Stomach (tissue), 9 donors: ENCODE data around the gene NAA40. TPM values are rescaled to one million over a fixed set of nuclear protein-coding genes. Genes with fewer than 3 reads are reported as not detected.

Experiments used
- DNase-seq, 2 donors: peaks; one replicate each; pipeline versions ENCODE4 v3.0.0 to v3.0.0-alpha.2; 2013 to 2019
- H3K27ac ChIP-seq, 5 donors: fragments of 200-600 bp in 4 of 5; sonication (generic) in 4 of 5; one replicate each; pipeline ENCODE4 v1.5.1; 2013 to 2019; ENCODE audit warnings: mild to moderate bottlenecking in 1 of 5, moderate library complexity in 1 of 5
- H3K27me3 ChIP-seq, 3 donors: fragments of 200-600 bp; sonication (generic); one replicate each; pipeline ENCODE4 v1.5.1; 2017 to 2019; ENCODE audit warnings: mixed run types in 1 of 3
- H3K36me3 ChIP-seq, 4 donors: fragments of 200-600 bp; sonication (generic); 1 replicate in 3 of 4; 2 replicates in 1 of 4; pipeline ENCODE4 v1.5.1; 2016 to 2019
- H3K4me1 ChIP-seq, 4 donors: fragments of 200-600 bp; sonication (generic); one replicate each; pipeline ENCODE4 v1.5.1; 2016 to 2019
- H3K4me3 ChIP-seq, 4 donors: fragments of 200-600 bp; sonication (generic) in 3 of 4; one replicate each; pipeline ENCODE4 v1.5.1; 2016 to 2019; ENCODE audit warnings: mild to moderate bottlenecking in 1 of 4
- H3K9me3 ChIP-seq, 4 donors: fragments of 200-600 bp; sonication (generic); one replicate each; pipeline ENCODE4 v1.5.1; 2016 to 2019
- CTCF ChIP-seq, 7 experiments: fragments of 450-650 bp in 4 of 7; fragments of 200-600 bp in 3 of 7; sonication (generic) in 3 of 7; IDR thresholded peaks; one replicate each; pipeline ENCODE4 v1.5.1; 2016 to 2019; ENCODE audit warnings: antibody characterized with exemption in 7 of 7, control low read depth in 2 of 7, mild to moderate bottlenecking in 1 of 7
- EP300 ChIP-seq: sonication (generic); formaldehyde crosslinking; IDR thresholded peaks from one replicate; pipeline ENCODE4 v1.6.1; 2017; ENCODE audit warnings: antibody characterized with exemption
- POLR2A ChIP-seq, 4 donors: fragments of 450-650 bp; IDR thresholded peaks; one replicate each; pipeline ENCODE4 v1.6.1; 2016; ENCODE audit warnings: antibody characterized with exemption in 4 of 4, control low read depth in 2 of 4, mild to moderate bottlenecking in 1 of 4, moderate library complexity in 1 of 4
- POLR2AphosphoS5 ChIP-seq, 3 donors: sonication (generic); formaldehyde crosslinking; IDR thresholded peaks; one replicate each; pipeline ENCODE4 v1.6.1; 2016; ENCODE audit warnings: antibody characterized with exemption in 3 of 3
- WGBS, 5 donors: extraction: QIAGEN DNeasy Blood & Tissue Kit in 3 of 5; methylation state at CpG; one replicate each; pipeline versions ENCODE4 v1.1.5 to v1.1.7; 2013 to 2018; 5-methylcytosine and 5-hydroxymethylcytosine counted together
- intact Hi-C: fragments of 100-400 bp; cut with DNase I; formaldehyde crosslinking; loops from one replicate; pipeline ENCODE4 v1.15.1; 2023; ENCODE audit warnings: low total_unique reads
- polyA plus RNA-seq, 3 donors: library from polyadenylated mRNA; stranded (reverse); fragments of 200-250 nt; gene quantifications; one replicate each; pipeline ENCODE4 v1.2.3, GENCODE V29; 2013
- total RNA-seq, 5 donors: library from RNA; depleted of rRNA; stranded (reverse); fragments of >200 nt; gene quantifications; one replicate each; pipeline versions ENCODE4 v1.1.0 to v1.2.3, GENCODE V29; 2014 to 2016
- donor health status: healthy with polysubstance abuse.
- donor health status: Bipolar disorder and iron deficiency.
- donor health status: healthy.

Gene NAA40
- total and polyA plus RNA-seq, 8 donors = 4.3 to 71.4 (median 8.1) TPM

GRCh38 chr11:63893355-63893754, 45.4 kb upstream of the NAA40 start:
- DNase-seq = no peak
- TF ChIP-seq POLR2AphosphoS5 (IDR thresholded peaks at IDR 0.05) = no peak
- no peak for TF ChIP-seq EP300
- TF ChIP-seq POLR2A (IDR thresholded peaks at IDR 0.05) = no peak
- TF ChIP-seq CTCF (IDR thresholded peaks at IDR 0.05) = no peak
- whole genome bisulfite sequencing, 5 donors = 95 to 98% (median 97%) methylated on average over 6 of the region's 6 CpGs

GRCh38 chr11:63896071-63896470, 42.7 kb upstream of the NAA40 start:
- no peak overlapping the region for H3K4me3 ChIP-seq
- H3K27ac ChIP-seq = peak overlapping the region in 2 of 5 donors; percentile 28 to 32
- H3K4me1 ChIP-seq = peaks cover 0 to 30% (median 28%) of the 10 kb centered on the region in 4 donors
- TF ChIP-seq CTCF (IDR thresholded peaks at IDR 0.05) = no peak
- peak in 1 of 3 donors; percentile 83 for TF ChIP-seq POLR2AphosphoS5 (IDR thresholded peaks at IDR 0.05)
- no peak for TF ChIP-seq POLR2A (IDR thresholded peaks at IDR 0.05)
- no peaks in the 10 kb centered on the region for H3K9me3 ChIP-seq
- H3K27me3 ChIP-seq = no peaks in the 10 kb centered on the region
- intact Hi-C loops = no loop called here
- DNase-seq = peak; percentile 85 to 86
- peaks cover 62 to 71% (median 67%) of the 10 kb centered on the region in 4 donors for H3K36me3 ChIP-seq
- 41 to 52% (median 46%) methylated on average over 4 of the region's 4 CpGs for WGBS, 5 donors

More at GRCh38 chr11:63893355-63893754, 45.4 kb upstream of the NAA40 start:
- no peaks in the 10 kb centered on the region for H3K9me3 ChIP-seq
- H3K27me3 ChIP-seq = no peaks in the 10 kb centered on the region
- H3K27ac ChIP-seq = no peak overlapping the region
- intact Hi-C loops = no loop called here
- peaks cover 26 to 58% (median 55%) of the 10 kb centered on the region in 4 donors for H3K4me1 ChIP-seq
- peaks cover 35 to 44% (median 40%) of the 10 kb centered on the region in 4 donors for H3K36me3 ChIP-seq
- H3K4me3 ChIP-seq = no peak overlapping the region

GRCh38 chr11:63897459-63898146, 41.2 kb upstream of the NAA40 start:
- H3K27me3 ChIP-seq = no peaks in the 10 kb centered on the region
- no peak overlapping the region for H3K4me3 ChIP-seq
- WGBS, 5 donors = 89 to 93% (median 90%) methylated on average over 10 of the region's 10 CpGs
- intact Hi-C loops = no loop called here
- no peak overlapping the region for H3K27ac ChIP-seq
- peaks cover 73 to 83% (median 80%) of the 10 kb centered on the region in 4 donors for H3K36me3 ChIP-seq
- H3K4me1 ChIP-seq = peaks cover 0 to 16% (median 13%) of the 10 kb centered on the region in 4 donors
- DNase-seq = no peak
- no peak for TF ChIP-seq EP300
- no peak for TF ChIP-seq CTCF (IDR thresholded peaks at IDR 0.05)
- no peak for TF ChIP-seq POLR2A (IDR thresholded peaks at IDR 0.05)
- no peak for TF ChIP-seq POLR2AphosphoS5 (IDR thresholded peaks at IDR 0.05)
- H3K9me3 ChIP-seq = no peaks in the 10 kb centered on the region

GRCh38 chr11:63901660-63902059, 37.1 kb upstream of the NAA40 start:
- intact Hi-C loops = no loop called here
- peaks cover 0 to 5% (median 2%) of the 10 kb centered on the region in 4 donors for H3K4me1 ChIP-seq
- H3K27me3 ChIP-seq = no peaks in the 10 kb centered on the region
- no peak for DNase-seq
- H3K27ac ChIP-seq = no peak overlapping the region
- TF ChIP-seq POLR2AphosphoS5 (IDR thresholded peaks at IDR 0.05) (no peak), CTCF (IDR thresholded peaks at IDR 0.05) (peak in 1 of 7 experiments; percentile 10)
- peaks cover 91 to 100% (median 100%) of the 10 kb centered on the region in 4 donors for H3K36me3 ChIP-seq
- WGBS, 5 donors = 77 to 89% (median 78%) methylated on average over 3 of the region's 3 CpGs
- no peaks in the 10 kb centered on the region for H3K9me3 ChIP-seq
- H3K4me3 ChIP-seq = no peak overlapping the region
